GM03348 (cell line): ENCODE results near the gene NOTUM.
A peak's percentile ranks its signal among the peaks of the same experiment; 100 is the strongest.
"Not testable (repeated sequence)": the region's sequence is repeated elsewhere in the genome, so short reads cannot be mapped to it uniquely, and the experiment has no call there.

ENCODE experiments used
- DNase-seq: peaks from one replicate; pipeline ENCODE4 v3.0.0; 2012; ENCODE audit warnings: low spot score

Gene NOTUM

DNA sequence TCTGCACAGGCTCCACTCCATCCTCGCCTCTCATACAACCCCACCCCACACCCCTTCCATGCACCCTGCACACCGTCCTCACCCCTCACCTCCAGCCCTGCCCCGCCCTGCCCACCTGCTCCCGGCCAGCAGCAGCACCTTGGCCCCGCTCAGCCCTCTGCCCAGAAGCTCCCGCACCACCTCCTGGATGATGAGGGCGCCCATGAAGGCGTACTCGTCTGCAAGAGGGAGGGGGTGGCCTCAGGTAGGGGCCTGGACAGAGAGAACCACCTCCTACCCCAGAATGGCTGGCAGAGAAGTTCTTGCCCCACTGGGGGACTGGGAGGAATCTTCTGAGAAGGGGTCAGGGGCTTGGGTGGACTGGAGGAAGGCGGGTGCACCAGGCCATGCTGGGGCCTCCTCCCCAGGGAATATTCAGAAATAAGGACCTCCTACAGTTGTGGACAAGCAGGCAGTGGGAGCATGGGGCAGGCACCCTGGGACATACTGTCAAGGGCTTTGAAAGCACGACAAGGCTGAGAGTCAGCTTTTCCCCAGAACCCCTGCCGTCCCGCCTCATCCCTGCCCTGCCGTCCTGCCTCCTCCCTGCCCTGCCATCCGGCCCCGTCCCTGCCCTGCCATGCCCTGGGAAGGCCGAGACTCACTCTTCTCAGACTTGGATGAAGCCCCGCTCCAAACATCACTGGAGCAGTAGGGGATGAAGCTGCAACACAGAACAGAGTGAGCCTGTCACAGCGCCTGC, 3.1 kb downstream of the NOTUM start:
- no peak for DNase-seq

- no peak for DNase-seq
Observed at GRCh38 chr17:81956607-81957589, 4.1 kb downstream of the NOTUM start.

- DNase-seq: no peak
Observed at GRCh38 chr17:81955756-81956544, 5.0 kb downstream of the NOTUM start.

- DNase-seq: no peak
Observed at GRCh38 chr17:81955058-81955681, 5.8 kb downstream of the NOTUM start.

DNA sequence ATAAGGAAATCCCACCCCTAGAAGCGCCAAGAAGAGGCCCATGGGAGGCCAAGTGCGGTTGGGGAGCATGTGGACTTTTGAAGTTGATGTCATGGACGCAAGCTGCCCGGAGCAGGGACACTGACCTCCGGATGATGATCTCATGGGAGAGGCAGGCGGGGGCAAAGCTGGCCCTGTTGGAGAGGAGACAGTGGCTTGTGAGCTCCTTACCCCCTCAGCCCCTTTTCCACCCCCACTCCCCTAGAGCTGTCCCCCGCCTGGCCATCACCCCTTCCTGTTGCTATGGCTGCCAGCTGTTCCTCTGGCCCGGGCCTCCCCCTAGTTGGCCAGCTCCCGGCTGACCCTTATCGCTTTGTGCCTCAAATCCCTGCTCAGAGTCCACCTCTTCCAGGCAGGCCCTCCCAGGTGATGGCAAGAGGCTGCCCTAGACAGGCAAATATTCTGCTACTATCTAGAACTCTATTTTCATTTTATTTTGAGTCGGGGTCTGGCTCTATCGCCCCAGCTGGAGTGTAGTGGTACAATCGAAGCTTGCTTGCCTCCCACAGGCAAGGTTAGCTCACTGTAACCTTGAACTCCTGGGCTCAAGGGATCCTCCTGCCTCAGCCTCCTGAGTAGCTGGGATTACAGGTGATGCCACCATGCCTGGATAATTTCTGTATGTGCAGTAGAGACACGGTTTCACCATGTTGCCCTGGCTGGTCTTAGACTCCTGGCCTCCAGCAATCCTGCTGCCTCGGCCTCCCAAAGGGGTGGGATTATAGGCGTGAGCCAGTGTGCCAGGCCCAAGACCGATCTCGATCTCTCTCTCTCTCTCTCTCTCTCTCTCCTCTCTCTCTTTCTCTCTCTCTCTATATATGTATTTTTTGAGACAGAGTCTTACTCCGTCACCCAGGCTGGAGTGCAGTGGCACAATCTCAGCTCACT, 6.6 kb downstream of the NOTUM start:
- DNase-seq: no peak

DNA sequence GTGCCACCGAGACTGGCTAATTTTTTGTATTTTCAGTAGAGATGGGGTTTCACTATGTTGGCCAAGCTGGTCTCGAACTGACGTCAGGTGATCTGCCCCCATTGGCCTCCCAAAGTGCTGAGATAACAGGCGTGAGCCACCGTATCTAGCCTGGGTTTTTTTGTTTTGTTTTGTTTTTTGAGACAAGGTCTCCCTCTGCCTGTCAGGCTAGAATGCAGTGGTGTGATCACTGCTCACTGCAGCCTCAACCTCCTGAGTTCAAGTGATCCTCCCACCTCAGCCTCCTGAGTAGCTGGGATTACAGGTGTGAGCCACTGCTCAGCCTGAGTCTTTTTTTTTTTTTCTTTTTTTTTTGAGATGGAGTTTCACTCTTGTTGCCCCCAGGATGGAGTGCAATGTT, 7.5 kb downstream of the NOTUM start:
- DNase-seq: not testable (repeated sequence)

DNA sequence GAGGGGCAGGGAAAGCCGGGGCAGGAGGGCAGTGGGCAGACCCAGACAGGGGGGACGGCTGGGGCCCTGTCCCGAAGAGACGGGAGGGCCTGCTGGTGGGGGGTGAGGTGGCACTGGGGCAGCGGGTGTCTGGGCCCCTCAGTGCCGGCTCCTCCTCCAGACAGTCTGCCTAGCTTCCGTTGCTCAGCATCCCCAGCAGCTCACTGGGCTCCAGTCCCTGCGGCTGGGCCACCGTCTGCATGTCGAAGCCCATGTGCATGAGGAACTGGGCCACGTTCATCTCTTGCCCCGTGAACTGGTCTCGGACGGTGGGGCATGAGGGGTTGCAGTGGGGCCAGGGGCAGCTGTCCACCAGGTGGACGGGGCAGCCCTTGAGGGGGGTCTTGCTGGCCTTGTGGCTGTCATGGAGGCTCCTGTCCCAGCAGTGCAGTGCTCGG, 8.2 kb downstream of the NOTUM start:
- DNase-seq: no peak

DNA sequence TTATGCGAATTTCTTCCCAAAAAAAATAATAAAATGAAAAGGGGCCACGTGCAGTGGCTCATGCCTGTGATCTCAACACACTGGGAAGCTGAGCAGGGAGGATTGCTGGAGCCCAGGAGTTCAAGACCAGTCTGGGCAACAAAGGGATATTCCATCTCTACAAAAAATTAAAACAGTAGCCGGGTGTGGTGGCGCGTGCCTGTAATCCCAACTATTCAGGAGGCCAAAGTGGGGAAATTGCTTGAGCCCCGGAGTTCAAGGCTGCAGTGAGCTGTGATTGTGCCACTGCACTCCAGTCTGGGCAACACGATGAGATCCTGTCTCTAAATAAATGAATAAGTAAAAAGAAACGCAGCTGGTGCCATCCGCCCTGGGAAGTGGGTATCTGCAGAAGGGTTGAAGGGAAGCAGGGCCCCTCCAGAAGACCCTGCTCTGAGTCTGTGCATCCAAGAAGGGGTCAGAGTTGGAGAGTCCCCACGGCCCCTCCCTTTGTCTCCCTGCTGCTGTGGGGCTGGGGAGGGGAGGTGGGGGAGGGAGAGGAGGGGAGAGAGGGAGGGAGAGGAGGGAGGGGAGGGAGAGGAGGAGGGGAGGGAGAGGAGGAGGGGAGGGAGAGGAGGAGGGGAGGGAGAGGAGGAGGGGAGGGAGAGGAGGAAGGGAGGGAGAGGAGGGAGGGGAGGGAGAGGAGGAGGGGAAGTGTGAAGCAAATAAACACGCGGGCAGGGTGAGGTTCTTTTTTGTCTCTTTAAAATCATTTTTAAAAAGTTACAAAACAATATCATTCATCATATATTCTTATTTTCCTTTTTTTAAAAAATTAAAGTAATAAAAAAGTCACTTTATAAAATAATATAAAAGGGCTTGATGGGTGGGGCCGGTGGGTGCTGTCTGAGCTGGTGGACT, 9.0 kb downstream of the NOTUM start:
- DNase-seq: no peak

GRCh38 chr17:81950501-81950900, 10.5 kb downstream of the NOTUM start:
- DNase-seq: no peak

- no peak for DNase-seq
Observed at GRCh38 chr17:81948635-81949378, 12.2 kb downstream of the NOTUM start.

DNA sequence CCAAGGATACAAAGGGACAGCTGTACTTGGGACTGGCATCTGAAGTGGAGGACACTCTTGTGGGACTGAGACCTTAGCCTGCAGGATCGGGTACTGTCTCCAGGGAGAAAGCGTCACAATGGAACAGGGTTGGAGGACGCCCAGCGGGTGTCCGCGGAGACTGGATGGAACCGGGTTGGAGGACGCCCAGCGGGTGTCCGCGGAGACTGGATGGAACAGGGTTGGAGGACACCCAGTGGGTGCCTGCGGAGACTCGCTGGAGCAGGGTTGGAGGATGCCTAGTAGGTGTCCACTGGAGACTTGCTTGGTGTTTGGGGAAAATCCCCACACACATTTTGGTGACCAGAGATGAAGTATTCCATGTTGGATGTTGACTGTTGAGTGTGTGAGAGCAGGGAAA, 13.8 kb downstream of the NOTUM start, which contains the start of gene MYADML2:
Gene MYADML2 (minus strand): TSS at position 45 of the 400 bp plus-strand sequence. CDS start 5,492 bp downstream, outside the sequence.
- no peak for DNase-seq

GRCh38 chr17:81944858-81945257, 16.1 kb downstream of the NOTUM start:
- no peak for DNase-seq

DNA sequence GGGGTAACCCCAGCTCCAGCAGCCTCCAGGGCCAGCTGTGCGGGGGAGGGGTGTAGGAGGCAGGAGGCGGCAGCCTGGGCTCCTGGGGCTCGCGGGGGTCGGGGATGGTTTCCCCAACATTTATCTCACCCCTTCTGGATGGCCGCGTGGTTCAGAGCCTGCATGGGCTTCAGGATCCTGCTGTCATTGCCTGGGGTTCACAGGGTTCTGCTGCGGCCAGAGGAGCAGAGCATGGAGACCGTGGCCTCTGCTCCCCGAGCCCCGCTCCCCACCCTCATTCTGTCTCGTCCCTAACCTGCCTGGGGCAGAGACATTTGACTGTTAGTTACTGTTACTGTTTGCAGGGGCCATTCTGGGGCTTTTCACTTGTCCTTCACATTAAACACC, 18.8 kb downstream of the NOTUM start:
- DNase-seq: no peak

DNA sequence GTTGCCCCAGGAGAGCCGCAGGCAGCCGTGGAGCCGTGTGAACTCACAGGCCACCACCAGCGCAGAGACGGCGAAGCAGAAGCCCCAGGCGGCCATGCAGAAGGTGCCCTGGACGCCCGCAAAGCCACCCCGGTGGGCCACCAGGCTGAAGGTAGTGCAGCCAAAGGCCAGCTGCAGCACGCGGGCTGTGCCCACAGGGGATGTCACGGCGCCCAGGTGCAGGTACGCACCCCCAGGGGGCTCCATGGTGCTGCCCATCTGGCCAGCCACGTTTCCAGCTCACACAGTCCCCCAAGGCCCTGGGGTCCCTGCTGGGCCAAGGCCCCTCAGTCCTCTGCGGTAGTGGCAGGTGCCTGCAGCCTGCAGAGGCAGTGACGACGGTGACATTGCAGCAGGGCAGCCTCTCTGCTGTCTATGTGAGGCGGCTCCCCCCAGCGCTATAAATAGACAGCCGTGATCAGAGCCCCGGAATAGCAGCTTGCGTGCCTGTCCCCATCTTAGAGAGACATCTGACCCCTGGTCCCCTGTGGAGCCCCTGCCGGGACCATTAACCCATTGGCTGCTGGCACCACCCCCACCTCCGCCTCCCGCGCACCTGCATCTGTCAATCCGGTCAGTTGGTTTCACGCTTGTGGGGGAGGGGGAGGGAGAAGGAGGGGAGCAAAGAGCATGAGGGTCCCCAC, 19.4 kb downstream of the NOTUM start:
- DNase-seq: no peak

GRCh38 chr17:81940538-81941483, 20.2 kb downstream of the NOTUM start:
- no peak for DNase-seq

DNA sequence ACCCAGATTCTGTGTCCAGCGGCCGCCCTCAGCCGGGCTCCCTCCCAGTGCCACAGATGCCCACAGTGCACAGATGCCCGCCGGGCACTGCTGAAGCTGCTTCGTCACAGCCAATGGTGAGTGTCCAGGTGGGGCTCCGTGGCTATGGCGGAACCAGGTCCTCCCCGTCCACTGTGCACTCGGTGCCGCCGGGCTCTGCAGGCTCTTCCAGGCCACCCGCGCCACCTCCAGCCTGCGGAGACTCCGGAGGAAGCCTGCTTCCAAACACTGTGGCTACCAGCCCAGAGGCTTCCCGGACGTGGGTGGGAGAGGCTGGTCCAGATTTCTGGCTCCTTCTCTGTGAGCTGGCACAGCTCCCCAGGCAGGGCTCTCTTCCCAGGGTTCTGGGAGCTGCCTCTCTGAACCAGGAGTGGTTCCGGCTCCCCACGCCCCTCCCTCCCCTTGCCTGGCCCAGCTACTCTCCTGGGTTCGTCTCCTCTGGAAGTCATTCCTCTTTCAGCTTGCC, 21.1 kb downstream of the NOTUM start:
- peak; percentile 77 for DNase-seq

DNA sequence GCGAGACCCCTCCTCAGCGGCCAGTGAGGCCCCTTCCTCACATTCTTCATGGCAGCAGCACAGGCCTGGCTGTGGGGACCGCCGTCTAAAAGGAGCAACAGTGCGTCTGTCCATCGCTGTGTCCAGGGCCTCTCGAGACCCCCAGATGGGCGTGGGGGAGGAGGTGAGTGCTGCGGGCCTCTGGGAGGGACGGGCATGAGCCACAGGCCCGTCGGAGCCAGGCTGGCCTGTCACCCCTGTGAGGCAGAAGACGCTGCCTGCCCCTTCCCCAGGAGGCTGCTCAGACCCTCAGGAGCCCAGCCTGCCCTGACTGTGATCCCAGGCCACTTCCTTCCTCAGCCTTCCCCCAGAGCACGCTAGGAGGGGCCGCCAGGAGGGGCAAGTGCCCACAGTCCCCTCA, 21.8 kb downstream of the NOTUM start:
- DNase-seq: no peak
